Spinal cord (tissue), 10 donors: Measurements from ENCODE around the gene KDELR3. TPM values are rescaled to one million over a fixed set of nuclear protein-coding genes. Genes with fewer than 3 reads are reported as not detected.

Experiments
- DNase-seq, 6 donors: peaks; one replicate each; pipeline versions ENCODE4 v3.0.0 to v3.0.0-alpha.2; 2013 to 2015; ENCODE audit warnings: low spot score in 6 of 6, low read depth in 4 of 6
- H3K27ac ChIP-seq: one replicate; pipeline ENCODE4 v1.5.1; 2013; ENCODE audit warnings: low read depth, low read length, control low read depth
- H3K27me3 ChIP-seq: one replicate; pipeline ENCODE4 v1.6.1; 2013; ENCODE audit warnings: low read length; ENCODE audit not compliant: control insufficient read depth, insufficient read depth
- H3K36me3 ChIP-seq: one replicate; pipeline ENCODE4 v1.6.1; 2013; ENCODE audit warnings: low read length; ENCODE audit not compliant: control insufficient read depth, insufficient read depth
- H3K4me1 ChIP-seq: one replicate; pipeline ENCODE4 v1.6.1; 2013; ENCODE audit warnings: low read length; ENCODE audit not compliant: control insufficient read depth, insufficient read depth
- H3K4me3 ChIP-seq: one replicate; pipeline ENCODE4 v1.5.1; 2013; ENCODE audit warnings: low read depth, low read length, control low read depth
- H3K9me3 ChIP-seq: one replicate; pipeline ENCODE4 v1.6.1; 2013; ENCODE audit warnings: low read length; ENCODE audit not compliant: control insufficient read depth, insufficient read depth
- WGBS: methylation state at CpG from one replicate; pipeline ENCODE4 v1.1.5; 2013; ENCODE audit warnings: missing lambda C conversion rate; ENCODE audit not compliant: insufficient coverage; 5-methylcytosine and 5-hydroxymethylcytosine counted together
- polyA plus RNA-seq, 2 donors: library from polyadenylated mRNA; unstranded; fragments of 120-200 nt; gene quantifications; one replicate each; pipeline ENCODE4 v1.2.1, GENCODE V29; 2013; ENCODE audit not compliant: insufficient read length in 2 of 2
- total RNA-seq, 2 donors: library from RNA; depleted of rRNA in 1 of 2; stranded (reverse); fragments of 120-200 nt in 1 of 2; fragments of >200 nt in 1 of 2; gene quantifications; one replicate each; pipeline versions ENCODE4 v1.2.3 to v1.2.4, GENCODE V29; 2013 to 2014
- donor health status: healthy.

KDELR3 gene
- total and polyA plus RNA-seq, 4 donors, result 3.8 to 28.5 (median 18.0) TPM

GRCh38 chr22:38479096-38479837 is 11.4 kb downstream of the KDELR3 start:
- peaks cover 15% of the 10 kb centered on the region for H3K36me3 ChIP-seq
- 78% methylated on average over 1 of the region's 7 CpGs for whole genome bisulfite sequencing

GRCh38 chr22:38481162-38481870 is 13.4 kb downstream of the KDELR3 start:
- no peak overlapping the region for H3K4me3 ChIP-seq
- DNase-seq, result no peak
- H3K27ac ChIP-seq, result no peak overlapping the region
- peaks cover 25% of the 10 kb centered on the region for H3K36me3 ChIP-seq
- 100% methylated on average over 2 of the region's 3 CpGs for WGBS
- H3K4me1 ChIP-seq, result no peaks in the 10 kb centered on the region
- no peaks in the 10 kb centered on the region for H3K9me3 ChIP-seq
- H3K27me3 ChIP-seq, result no peaks in the 10 kb centered on the region

More at GRCh38 chr22:38479096-38479837, 11.4 kb downstream of the KDELR3 start:
- Histone ChIP-seq H3K27me3 (no peaks in the 10 kb centered on the region), H3K27ac (no peak overlapping the region), H3K9me3 (no peaks in the 10 kb centered on the region), H3K4me1 (no peaks in the 10 kb centered on the region), H3K4me3 (no peak overlapping the region)
- no peak for DNase-seq

GRCh38 chr22:38481871-38482332 is 14.0 kb downstream of the KDELR3 start:
- WGBS, result 72% methylated on average over 3 of the region's 8 CpGs
- H3K36me3 ChIP-seq, result peaks cover 30% of the 10 kb centered on the region
- no peak overlapping the region for H3K4me3 ChIP-seq
- no peaks in the 10 kb centered on the region for H3K4me1 ChIP-seq
- no peak for DNase-seq
- no peaks in the 10 kb centered on the region for H3K27me3 ChIP-seq
- no peaks in the 10 kb centered on the region for H3K9me3 ChIP-seq
- no peak overlapping the region for H3K27ac ChIP-seq

- H3K36me3 ChIP-seq, result peaks cover 37% of the 10 kb centered on the region
- H3K27ac ChIP-seq, result no peak overlapping the region
- WGBS, result 100% methylated on average over 2 of the region's 6 CpGs
- H3K4me1 ChIP-seq, result no peaks in the 10 kb centered on the region
- H3K27me3 ChIP-seq, result no peaks in the 10 kb centered on the region
- no peaks in the 10 kb centered on the region for H3K9me3 ChIP-seq
- no peak for DNase-seq
- H3K4me3 ChIP-seq, result no peak overlapping the region
Measured at GRCh38 chr22:38482662-38483308, 14.9 kb downstream of the KDELR3 start.

GRCh38 chr22:38484244-38484643 is 16.3 kb downstream of the KDELR3 start:
- peaks cover 44% of the 10 kb centered on the region for H3K36me3 ChIP-seq
- H3K4me3 ChIP-seq, result no peak overlapping the region
- no peaks in the 10 kb centered on the region for H3K4me1 ChIP-seq
- no CpG with 5 or more reads among the region's 1 CpG for WGBS
- H3K27me3 ChIP-seq, result no peaks in the 10 kb centered on the region
- no peak for DNase-seq
- no peak overlapping the region for H3K27ac ChIP-seq
- H3K9me3 ChIP-seq, result no peaks in the 10 kb centered on the region

GRCh38 chr22:38485783-38486182 is 17.9 kb downstream of the KDELR3 start:
- Histone ChIP-seq H3K27ac (no peak overlapping the region), H3K4me3 (no peak overlapping the region), H3K36me3 (peaks cover 55% of the 10 kb centered on the region), H3K9me3 (no peaks in the 10 kb centered on the region), H3K27me3 (no peaks in the 10 kb centered on the region), H3K4me1 (no peaks in the 10 kb centered on the region)
- WGBS, result 81% methylated on average over 5 of the region's 5 CpGs
- DNase-seq, result no peak

- no peak for DNase-seq
- Histone ChIP-seq H3K27ac (no peak overlapping the region), H3K9me3 (no peaks in the 10 kb centered on the region), H3K36me3 (peaks cover 49% of the 10 kb centered on the region), H3K4me1 (no peaks in the 10 kb centered on the region), H3K27me3 (no peaks in the 10 kb centered on the region), H3K4me3 (no peak overlapping the region)
- no CpG with 5 or more reads among the region's 6 CpGs for WGBS
Measured at GRCh38 chr22:38487946-38488345, 20.1 kb downstream of the KDELR3 start.

GRCh38 chr22:38489142-38489541 is 21.2 kb downstream of the KDELR3 start:
- 85% methylated on average over 12 of the region's 17 CpGs for WGBS
- H3K27me3 ChIP-seq, result no peaks in the 10 kb centered on the region
- no peaks in the 10 kb centered on the region for H3K4me1 ChIP-seq
- no peak for DNase-seq
- H3K27ac ChIP-seq, result no peak overlapping the region
- H3K36me3 ChIP-seq, result peaks cover 57% of the 10 kb centered on the region
- H3K4me3 ChIP-seq, result no peak overlapping the region
- no peaks in the 10 kb centered on the region for H3K9me3 ChIP-seq

GRCh38 chr22:38489561-38490145 is 21.8 kb downstream of the KDELR3 start:
- no peaks in the 10 kb centered on the region for H3K9me3 ChIP-seq
- WGBS, result 65% methylated on average over 6 of the region's 7 CpGs
- no peak overlapping the region for H3K4me3 ChIP-seq
- no peak overlapping the region for H3K27ac ChIP-seq
- H3K36me3 ChIP-seq, result peaks cover 57% of the 10 kb centered on the region
- H3K27me3 ChIP-seq, result no peaks in the 10 kb centered on the region
- H3K4me1 ChIP-seq, result no peaks in the 10 kb centered on the region
- DNase-seq, result no peak
